Mesenchymal stem cell (in vitro differentiated cells and primary cell): Measurements from ENCODE around the gene AFAP1L2. TPM values are rescaled to one million over a fixed set of nuclear protein-coding genes. Genes with fewer than 3 reads are reported as not detected.

Experiments used
- small RNA-seq: library from polyadenylated mRNA; stranded (forward); fragments of <200 nt; extraction: miRNeasy Mini kit (QIAGEN cat#:217004); gene quantifications from one replicate; pipeline ENCODE3, GENCODE V24; 2013; ENCODE audit warnings: low read depth

Gene AFAP1L2

Small RNA genes within 50 kb of the gene (small RNA-seq; reads per million reads assigned to genes)
- not detected for gene RN7SL384P
